Stomach (tissue), 4 donors: ENCODE data around the gene PLD2.

Source experiments
- EP300 ChIP-seq: sonication (generic); formaldehyde crosslinking; IDR thresholded peaks from one replicate; pipeline ENCODE4 v1.6.1; 2017; ENCODE audit warnings: antibody characterized with exemption
- POLR2A ChIP-seq, 4 donors: fragments of 450-650 bp; IDR thresholded peaks; one replicate each; pipeline ENCODE4 v1.6.1; 2016; ENCODE audit warnings: antibody characterized with exemption in 4 of 4, control low read depth in 2 of 4, mild to moderate bottlenecking in 1 of 4, moderate library complexity in 1 of 4
- TF ChIP-seq, protein P1 (sequence below), 7 experiments: fragments of 450-650 bp in 4 of 7; fragments of 200-600 bp in 3 of 7; sonication (generic) in 3 of 7; IDR thresholded peaks; one replicate each; pipeline ENCODE4 v1.5.1; 2016 to 2019; ENCODE audit warnings: antibody characterized with exemption in 7 of 7, control low read depth in 2 of 7, mild to moderate bottlenecking in 1 of 7

DNA sequence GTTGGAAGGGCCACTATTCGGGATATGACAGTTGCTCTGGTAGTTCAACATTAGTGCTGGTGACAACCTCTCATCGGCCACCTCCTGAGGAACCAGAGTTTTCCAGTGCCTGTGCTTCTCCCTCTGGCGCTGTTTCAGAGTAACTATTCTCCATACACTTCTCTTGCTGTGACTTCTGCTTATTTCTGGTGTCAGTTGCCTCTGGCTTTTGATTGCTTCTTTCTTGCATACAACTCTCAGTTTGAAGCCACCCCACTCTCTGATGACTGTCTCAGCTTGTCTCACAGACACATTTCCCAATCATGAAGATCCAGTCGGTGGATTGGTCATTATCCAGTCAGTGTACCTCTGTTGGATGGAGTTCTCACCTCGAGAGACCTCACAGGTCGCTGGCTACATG lies 38.7 kb upstream of the PLD2 start:
- TF ChIP-seq, protein P1, sequence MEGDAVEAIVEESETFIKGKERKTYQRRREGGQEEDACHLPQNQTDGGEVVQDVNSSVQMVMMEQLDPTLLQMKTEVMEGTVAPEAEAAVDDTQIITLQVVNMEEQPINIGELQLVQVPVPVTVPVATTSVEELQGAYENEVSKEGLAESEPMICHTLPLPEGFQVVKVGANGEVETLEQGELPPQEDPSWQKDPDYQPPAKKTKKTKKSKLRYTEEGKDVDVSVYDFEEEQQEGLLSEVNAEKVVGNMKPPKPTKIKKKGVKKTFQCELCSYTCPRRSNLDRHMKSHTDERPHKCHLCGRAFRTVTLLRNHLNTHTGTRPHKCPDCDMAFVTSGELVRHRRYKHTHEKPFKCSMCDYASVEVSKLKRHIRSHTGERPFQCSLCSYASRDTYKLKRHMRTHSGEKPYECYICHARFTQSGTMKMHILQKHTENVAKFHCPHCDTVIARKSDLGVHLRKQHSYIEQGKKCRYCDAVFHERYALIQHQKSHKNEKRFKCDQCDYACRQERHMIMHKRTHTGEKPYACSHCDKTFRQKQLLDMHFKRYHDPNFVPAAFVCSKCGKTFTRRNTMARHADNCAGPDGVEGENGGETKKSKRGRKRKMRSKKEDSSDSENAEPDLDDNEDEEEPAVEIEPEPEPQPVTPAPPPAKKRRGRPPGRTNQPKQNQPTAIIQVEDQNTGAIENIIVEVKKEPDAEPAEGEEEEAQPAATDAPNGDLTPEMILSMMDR (IDR thresholded peaks at IDR 0.05): no peak
- TF ChIP-seq POLR2A (IDR thresholded peaks at IDR 0.05) (no peak), EP300 (no peak)
